Gastrocnemius medialis (tissue), 4 donors: ENCODE measurements around the gene GIPC1.

ENCODE experiments used
- CTCF ChIP-seq, 5 experiments: fragments of 450-650 bp in 3 of 5; fragments of 200-600 bp in 2 of 5; sonication (generic) in 2 of 5; IDR thresholded peaks in 4 of 5; conservative IDR thresholded peaks in 1 of 5; 1 replicate in 4 of 5; 2 replicates in 1 of 5; pipeline ENCODE4 v1.5.1; 2016 to 2019; ENCODE audit warnings: antibody characterized with exemption in 5 of 5, mild to moderate bottlenecking in 3 of 5, moderate library complexity in 3 of 5
- POLR2A ChIP-seq, 2 donors: fragments of 450-650 bp; IDR thresholded peaks; one replicate each; pipeline ENCODE4 v1.6.1; 2017; ENCODE audit warnings: antibody characterized with exemption in 2 of 2, mild to moderate bottlenecking in 2 of 2, moderate library complexity in 2 of 2

DNA sequence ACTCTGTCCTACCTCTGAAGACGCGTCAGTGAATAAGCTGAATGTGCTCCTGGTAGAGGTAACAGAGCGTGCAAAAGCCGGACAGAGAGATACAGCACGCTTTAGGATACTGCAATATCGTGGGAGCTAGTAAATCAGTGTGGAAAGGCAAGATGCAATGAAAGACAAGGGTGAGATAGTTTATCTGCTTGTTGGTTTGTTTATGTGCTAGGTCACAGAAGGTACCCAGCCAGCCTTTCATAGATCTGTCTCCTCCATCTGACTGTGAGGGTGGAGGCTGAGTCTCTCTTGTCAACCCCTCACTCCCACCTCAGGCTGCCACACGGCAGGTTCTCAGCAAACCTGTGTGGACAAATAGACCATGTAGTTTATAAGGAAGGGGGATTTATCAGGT lies 904 bp upstream of the GIPC1 start:
- no peak for TF ChIP-seq CTCF (IDR thresholded peaks at IDR 0.05 in 4 of 5, conservative IDR thresholded peaks at IDR 0.05 in 1 of 5)
- no peak for TF ChIP-seq POLR2A (IDR thresholded peaks at IDR 0.05)
